H54 (cell line): ENCODE measurements around the gene VCP.
"Not testable (repeated sequence)": the region's sequence is repeated elsewhere in the genome, so short reads cannot be mapped to it uniquely, and the experiment has no call there.

Source experiments
- DNase-seq: peaks from one replicate; pipeline ENCODE4 v3.0.0; 2011; ENCODE audit warnings: low spot score, mixed read lengths; ENCODE audit not compliant: insufficient read length
- FAIRE-seq: peaks from 3 replicates; lab custom pipeline; 2011; peaks lifted over from hg19 to GRCh38; lab: Jason Lieb, UNC
- POLR2A ChIP-seq: IDR thresholded peaks from 2 replicates; pipeline ENCODE4 v1.6.1; 2011; ENCODE audit warnings: low read depth, mild to moderate bottlenecking, low read length

The VCP gene

DNA sequence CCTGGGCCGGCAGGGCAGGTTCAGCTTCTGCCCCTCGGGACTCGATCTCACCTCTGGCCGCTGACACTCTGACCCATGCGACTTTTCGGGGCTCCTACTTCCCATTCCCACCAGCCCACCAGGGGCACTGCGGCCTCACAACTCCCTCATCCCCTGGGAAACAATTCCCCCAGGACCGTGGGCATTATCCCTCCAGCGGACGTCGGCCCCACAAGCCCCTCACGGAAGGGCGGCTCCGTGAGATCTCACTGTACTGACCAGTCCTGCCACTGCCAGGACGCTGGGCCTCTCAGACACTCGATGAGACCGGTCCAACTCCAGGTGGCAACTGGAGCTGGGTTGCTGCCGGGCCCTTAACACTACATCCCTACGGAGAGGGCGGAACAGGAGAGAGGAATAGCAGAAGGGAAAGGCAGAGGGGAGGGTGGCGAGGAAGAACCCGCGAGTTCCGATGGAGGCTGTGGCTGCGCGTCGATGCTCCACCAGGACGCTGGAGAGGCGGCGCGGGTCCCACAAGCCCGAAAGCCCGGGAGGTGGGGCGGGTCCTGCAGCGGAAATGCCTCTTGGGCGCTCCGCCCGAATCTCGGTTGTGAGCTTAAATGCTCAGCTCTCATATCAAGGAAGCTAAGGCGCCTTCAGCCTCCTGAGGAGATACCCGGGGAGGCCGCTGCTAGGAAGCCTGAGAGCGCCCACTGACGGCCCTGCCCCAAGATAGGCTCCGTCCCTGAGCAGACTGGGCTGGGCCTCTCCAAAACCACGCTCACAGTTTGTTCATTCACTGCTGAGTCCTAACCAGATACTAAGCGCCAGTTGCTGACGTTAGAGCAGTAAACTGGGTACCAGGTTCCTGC is 36.3 kb downstream of the VCP start:
- TF ChIP-seq POLR2A, result no peak
- FAIRE-seq, result no peak
- no peak for DNase-seq

DNA sequence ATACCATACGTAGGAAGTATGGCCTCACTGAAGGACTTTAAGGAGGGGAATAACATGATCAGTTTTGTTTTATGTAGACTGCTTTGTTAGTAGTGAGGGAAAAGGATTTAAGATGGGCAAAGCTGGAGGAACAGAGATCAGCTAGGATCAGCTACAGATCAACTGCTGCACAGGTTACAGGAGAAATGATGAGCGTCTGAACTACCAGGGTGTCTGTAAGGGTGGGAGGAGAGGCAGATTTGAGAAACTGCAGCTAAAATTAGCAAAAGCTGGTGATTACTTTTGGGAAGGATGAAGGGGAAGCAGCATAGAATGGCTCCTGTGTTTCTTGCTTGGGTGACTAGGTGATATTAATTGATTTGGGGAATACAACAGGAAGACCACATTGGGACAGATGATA is 39.3 kb downstream of the VCP start:
- no peak for FAIRE-seq
- DNase-seq, result no peak
- no peak for TF ChIP-seq POLR2A

DNA sequence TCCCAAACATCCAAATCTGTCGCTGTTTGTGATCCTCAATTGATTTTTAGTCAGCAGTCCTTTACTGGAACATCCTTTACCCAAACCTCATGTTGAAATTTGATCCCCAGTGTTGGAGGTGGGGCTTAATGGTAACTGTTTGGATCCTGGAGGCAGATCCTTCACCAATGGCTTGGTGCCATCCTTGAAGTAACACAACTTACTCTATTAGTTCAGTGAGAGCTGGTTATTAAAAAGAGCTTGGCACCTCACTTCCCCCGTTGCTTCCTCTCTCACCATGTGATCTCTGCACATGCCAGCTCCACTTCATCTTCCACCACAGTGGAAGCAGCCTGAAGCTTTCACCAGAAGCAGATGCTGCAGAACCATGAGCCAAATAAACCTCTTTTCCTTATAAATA is 42.6 kb downstream of the VCP start:
- FAIRE-seq (no peak), DNase-seq (no peak)
- no peak for TF ChIP-seq POLR2A

DNA sequence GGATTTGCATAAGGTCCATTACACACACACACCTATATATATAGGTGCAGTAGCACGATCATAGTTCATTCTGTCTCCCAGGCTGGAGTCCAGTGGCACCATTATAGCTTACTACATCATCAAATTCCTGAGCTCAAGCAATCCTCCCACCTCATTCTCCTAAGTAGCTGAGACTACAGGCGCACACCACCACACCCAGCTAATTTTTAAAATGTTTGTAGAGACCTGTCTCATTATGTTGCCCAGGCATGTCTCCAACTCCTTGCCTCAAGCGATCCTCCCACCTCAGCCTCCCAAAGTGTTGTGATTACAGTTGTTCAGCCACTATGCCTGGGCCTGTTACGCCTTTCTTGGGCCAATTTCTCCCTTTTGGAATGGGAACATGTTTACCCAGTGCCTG is 43.2 kb downstream of the VCP start:
- FAIRE-seq, result no peak
- DNase-seq, result no peak
- no peak for TF ChIP-seq POLR2A

DNA sequence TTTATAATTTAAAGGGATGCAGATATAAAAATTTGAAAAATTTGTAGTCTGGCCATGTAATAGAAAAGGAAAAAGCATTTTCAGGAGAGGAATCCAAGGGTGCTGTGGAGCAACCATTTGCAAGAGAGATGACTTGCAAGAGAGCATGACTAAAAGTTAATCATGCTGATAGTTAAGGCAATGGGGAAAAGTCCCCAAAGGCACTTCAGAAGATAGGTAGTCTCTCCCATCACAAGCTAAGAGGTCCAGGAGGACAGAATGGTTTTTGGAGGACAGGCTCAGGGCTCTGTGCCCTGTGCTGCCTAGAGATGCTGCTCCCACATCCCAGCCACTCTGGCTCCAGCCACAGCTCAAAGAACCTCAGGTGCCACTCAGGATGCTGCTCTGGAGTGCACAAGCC is 44.1 kb downstream of the VCP start:
- FAIRE-seq, result no peak

DNA sequence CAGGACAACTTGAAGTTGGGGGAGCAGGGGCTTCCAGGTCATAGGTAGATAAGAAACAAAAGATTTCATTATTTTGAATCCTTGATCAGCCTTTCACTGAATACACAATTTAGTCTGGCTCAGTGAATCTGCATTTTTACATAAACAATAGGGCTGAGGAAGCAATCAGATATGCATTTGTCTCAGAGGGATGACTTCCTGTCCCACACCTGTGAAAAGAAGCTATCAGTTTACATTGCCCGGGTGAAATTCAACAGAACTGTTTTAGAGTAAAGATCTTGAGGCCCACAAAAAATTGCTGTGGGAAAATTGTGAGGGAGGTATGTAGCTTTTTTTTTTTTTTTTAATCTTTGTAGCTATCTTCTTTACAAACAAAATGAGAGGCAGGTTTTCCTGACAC is 44.6 kb downstream of the VCP start:
- DNase-seq (no peak), FAIRE-seq (no peak)
- TF ChIP-seq POLR2A, result no peak

More for the DNA sequence above, 44.1 kb downstream of the VCP start:
- DNase-seq, result no peak
- no peak for TF ChIP-seq POLR2A

DNA sequence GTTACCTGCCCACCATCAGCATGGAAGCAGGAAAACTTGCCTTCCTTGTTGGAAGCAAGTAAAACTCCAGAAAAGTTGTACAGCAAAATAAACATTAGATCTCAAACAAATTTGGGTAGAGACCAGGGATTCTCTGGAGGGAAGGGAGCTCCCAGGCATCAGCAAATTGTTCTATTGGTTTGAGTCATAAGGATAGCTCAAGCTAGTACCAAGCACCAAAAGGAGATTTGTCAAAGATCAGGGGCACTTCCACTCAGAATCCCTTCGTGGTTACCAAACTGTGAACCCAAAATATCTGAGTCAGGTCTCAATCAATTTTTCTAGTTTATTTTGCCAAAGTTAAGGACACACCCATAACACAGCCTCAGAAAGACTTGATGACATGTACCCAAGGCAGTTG is 45.1 kb downstream of the VCP start:
- DNase-seq (no peak), FAIRE-seq (no peak)
- no peak for TF ChIP-seq POLR2A

DNA sequence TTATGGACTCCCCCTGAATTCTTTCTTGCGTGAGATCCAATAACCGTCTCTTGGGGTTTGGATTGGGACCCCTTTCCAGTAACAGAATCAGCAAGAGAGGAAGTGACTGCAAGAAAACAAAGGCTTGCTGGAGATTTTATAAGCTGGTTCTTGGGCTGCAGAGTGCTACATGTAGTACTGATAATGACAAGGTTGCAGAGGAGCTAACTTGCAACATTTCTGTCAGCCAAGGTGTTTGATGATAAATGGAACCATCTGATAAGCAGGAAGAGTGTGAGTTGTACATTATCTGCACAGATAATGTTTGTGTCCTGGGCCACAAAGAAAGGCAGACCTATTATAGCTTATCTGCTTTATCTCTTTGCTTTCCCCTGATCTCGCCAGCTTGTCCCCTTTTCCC is 45.8 kb downstream of the VCP start:
- no peak for TF ChIP-seq POLR2A
- FAIRE-seq (no peak), DNase-seq (no peak)

DNA sequence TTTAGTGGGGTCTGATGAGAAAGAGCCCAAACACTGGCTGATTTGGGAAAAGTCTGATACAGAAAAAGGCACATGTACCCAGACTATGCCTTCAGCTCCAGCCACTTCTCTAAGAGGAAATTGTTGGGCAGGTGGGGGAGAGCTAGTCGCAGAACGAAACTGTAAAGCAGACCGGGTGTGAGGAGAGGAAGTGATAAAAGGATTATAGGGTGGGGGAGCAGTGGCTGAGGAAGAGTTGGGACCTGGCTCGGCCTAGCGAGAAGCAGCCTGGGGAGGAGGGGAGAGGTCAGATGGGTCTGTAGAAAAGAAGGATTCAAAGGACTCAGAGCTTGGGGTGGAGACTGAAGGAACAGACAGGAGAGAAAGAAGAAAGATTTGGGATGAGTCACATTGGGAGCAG is 49.0 kb downstream of the VCP start:
- not testable (repeated sequence) for FAIRE-seq, DNase-seq

DNA sequence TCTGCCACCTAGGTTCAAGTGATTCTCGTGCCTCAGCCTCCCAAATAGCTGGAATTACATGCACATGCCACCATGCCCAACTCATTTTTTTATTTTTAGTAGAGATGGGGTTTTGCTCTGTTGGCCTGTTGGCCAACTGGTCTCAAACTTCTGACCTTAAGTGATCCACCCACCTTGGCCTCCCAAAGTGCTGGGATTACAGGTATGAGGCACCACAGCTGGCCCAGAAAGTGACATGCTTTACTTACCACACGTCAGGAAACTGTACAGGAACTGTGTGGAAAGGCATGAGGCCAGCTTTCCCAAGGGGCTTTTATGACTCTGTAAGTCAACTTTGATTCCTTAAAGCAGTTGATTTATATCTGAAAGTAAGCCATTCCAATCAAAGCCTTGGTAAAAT is 57.9 kb downstream of the VCP start:
- DNase-seq (no peak), FAIRE-seq (no peak)
- no peak for TF ChIP-seq POLR2A

DNA sequence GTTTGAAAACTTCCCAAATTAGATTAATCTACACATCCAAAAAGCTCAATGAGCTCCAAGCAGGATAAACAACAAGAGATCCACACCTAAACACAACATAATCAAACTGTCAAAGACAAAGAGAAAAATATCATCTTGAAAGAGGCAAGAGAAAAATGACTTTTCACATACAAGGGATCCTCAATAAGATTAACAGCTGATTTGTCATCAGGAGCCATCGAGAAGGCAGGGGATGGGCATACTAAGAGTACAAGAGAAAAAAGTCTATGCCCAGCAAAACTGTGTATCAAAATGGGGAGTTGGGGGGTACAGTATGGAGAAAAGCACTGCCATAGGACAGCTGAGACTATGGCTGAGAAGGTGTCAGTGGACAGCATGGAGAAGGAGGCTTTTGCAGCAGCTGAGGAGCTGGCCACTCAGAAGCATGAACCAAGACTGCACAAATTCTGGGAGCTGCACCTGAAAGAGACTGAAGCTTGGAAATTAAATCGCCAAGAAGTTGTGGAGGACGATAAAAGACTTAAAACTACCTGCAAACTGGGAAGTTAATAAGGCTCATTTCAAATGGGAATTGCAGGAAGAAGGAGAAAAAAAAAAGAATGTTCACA is 62.0 kb downstream of the VCP start:
- DNase-seq (no peak), FAIRE-seq (no peak)
- TF ChIP-seq POLR2A, result no peak
